HG03439 (cell line): ENCODE results near the gene SND1.

Experiments
- ATAC-seq: cut with Tn5 transposase; IDR thresholded peaks from one replicate; pipeline ENCODE4 v1.9.1; 2021; ENCODE audit warnings: mild to moderate bottlenecking, moderate library complexity; ENCODE audit not compliant: unreplicated experiment

SND1 gene

DNA sequence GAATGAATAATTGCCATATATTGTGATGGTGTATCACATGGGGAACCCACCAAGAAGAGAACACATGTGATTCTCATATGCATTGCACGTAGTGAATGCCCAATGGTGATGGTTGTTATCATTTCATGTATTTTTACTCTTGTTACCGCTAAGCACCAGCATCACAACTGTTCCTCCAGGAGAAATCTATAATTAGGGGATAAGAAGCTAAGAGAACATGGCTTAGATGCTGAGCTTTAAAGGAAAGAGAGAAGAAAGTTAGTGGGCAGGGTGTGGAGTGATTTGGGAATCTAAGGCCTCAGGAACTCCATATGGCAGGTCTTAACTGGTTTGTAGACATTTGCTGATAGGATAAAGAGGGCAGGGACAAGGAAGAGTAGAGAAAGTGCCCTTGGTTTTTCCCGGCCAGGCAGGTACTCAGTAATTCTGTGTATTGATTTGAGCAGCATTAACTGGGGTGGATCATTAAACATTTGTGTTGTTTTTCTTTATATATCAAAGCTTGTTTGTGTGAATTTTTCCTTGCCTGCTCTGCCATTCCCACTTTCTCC, 233.3 kb downstream of the SND1 start:
- no peak for ATAC-seq

DNA sequence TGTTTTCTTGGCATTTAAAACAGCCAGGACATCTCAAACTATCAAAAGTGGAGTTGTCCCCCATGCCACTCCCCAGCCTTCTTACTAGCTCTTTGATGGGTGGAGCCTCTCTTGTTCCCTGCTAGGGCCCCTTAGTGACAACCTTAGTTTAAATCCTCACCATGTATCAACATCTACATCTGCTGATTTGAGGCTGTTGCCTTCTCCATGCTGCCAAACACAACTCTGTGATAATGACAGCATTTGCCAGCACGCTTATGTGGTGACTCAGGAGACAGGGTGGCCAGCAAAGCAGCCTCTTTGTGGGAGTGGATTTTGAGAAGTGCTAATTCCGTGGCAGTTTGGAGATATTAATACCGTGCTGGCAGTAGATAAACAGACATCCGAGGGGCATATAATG, 233.8 kb downstream of the SND1 start:
- ATAC-seq = no peak

DNA sequence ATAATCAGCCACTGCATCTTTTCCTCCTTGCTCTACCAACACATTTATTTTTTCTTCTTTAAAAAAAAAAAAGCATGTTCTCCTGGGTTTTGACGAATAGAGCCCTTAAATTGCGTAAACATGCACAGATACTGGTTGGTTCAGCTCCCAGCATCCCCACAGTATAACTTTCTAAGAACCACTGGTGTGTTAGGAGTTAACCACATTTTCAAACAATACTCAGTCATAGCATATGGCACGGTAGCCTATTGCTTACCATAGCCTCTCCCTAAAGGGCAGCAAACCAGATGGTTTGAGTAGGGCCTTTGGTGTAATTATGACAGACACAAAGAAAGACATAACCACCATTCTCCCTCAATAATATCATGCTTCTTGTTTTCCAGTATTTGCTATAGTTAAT, 234.3 kb downstream of the SND1 start:
- ATAC-seq = no peak

DNA sequence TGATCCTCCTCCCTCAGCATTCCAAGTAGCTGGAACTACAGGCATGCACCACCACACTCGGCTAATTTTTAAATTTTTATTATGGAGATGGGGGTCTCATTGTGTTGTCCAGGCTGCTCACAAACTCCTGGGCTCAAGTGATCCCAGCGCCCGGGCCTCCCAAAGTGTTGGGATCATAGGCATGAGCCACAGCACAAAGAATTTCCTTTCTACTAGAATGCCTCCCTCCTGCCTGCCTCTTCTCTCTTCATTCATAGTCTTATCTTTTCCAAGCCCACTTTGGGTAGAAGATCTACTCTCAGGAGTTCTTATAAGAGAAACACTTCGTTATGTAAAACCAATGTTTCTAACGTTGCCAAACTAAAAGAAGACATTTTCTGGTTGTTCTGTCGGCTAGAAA, 235.1 kb downstream of the SND1 start:
- no peak for ATAC-seq

DNA sequence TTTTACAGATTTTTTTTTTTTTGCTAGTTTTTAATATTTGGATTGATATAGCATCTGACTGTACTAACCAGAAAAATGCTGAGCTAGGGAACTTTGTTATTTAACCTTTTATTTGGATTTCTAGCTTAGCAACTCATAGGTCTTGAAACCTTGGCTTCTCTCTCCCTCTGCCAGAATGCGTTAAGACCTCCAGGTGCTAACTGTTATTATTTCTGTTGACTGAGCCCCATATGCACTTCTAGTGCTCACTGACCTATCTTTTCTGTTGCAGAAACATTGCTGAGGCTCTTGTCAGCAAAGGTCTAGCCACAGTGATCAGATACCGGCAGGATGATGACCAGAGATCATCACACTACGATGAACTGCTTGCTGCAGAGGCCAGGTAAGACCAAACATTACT, 235.6 kb downstream of the SND1 start:
- no peak for ATAC-seq

DNA sequence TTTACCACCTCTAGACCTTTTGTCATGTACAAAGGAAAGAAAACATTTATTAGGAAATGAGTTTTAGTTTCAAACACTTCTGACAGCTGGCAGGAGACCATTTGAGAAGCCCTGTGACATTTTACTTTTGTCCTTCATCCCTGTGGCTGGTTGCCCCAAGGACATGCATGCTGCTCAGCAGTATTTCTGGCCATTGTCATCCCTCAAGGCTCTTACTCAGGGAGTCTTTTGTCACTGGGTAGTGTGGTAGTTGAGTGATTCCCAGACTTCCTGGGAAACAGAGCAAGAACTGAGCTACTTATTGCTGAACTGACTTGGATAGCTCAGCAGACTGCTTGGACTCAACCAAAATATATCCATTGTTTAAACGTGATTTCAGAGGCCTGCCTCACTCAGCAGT, 236.4 kb downstream of the SND1 start:
- ATAC-seq = no peak

DNA sequence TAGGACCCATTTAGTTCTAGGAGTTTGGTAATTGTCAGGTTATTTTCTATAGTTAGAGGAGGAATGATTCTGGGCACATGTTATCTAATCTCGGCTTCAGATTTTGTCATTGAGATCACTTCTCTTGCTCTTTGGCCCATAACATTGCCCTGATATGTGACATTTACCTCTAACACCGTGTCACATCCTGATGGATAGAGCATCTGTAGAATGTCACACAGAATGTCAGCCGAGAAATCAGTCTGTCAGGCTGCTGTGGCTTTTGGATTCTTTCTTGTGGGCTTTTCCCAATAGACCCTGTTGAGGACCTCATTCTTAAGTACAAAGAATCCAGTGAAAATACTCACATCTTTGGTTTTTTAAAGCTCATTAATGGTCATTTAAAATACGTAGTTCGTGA, 236.8 kb downstream of the SND1 start:
- no peak for ATAC-seq

DNA sequence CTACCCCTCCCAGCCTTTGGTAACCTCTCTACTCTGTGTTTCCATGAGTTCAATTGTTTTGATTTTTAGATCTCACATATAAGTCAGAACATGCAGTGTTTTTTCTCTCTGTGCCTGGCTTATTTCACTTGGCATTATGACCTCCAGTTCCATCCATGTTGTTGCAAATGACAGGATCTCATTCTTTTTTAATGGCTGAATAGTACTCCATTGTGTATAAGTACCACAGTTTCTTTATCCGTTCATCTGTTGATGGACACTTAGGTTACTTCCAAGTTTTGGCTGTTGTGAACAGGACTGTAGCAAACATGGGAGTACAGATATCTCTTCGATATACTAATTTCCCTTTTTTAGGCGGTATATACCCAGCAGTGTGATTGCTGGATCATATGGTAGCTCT, 237.7 kb downstream of the SND1 start:
- no peak for ATAC-seq

DNA sequence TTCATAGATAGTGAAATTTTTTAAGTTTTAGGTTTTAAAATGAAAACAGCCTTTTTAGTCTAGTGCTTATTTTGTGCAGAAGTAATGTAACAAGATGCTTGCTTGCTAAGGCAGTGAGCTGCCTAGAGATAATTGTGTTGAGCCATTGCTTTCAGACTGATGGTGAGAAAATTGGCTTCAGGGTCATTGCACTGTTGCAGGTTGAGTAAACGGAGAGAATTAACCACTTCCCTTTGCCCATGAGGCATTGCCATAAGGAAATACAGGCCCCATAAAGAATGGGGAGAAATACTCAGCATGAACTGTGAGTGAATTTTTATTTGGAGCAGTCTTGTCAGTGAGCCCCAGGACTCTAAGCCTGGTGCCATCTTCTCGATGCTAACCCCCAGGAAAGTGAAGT, 238.7 kb downstream of the SND1 start:
- ATAC-seq = no peak

DNA sequence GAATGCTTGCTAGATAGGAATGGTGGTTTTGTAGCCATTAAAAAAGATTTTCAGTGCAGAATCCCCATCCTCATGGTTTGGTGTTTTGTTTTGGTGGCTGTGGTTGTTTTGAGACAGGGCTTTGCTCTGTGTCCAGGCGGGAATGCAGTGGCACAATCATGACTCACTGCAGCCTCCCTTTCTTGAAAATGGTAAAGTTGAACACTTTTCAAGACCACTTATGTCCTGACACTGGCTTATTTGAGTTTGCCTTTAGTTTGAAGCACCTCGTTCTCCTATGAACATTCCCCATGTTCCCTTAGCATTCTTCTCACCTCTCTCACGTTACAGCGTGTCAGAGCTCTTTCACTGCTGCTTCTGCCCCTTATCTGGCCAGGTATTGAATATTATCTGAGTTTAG, 239.2 kb downstream of the SND1 start:
- ATAC-seq = no peak

DNA sequence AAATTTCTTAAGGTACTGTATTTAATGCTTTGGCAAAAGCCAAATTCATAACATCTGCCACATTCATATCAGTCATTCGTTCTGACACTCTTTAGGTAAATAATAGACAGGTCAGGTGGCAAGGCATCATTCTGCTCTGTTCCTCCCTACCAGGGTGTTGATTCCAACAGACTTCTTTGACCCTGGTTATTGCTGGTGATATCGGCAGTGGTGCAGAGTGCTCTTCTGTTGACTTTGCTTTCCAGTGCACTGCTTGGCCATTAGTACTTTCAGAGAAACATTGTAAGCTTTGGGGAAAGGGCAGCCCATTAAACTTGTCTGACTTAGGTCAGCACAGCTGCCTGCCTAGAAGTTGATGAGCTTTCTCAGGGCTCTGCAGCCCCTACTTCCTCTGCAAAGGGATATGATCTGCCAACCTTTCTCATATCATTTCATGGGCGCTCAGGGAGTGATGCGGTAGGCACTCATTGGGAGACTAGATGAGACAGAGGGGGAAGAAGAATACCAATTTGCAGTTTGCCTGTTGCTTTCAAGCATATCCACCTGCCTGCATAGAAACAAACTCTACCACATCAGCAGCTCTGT, 240.0 kb downstream of the SND1 start:
- ATAC-seq = no peak

DNA sequence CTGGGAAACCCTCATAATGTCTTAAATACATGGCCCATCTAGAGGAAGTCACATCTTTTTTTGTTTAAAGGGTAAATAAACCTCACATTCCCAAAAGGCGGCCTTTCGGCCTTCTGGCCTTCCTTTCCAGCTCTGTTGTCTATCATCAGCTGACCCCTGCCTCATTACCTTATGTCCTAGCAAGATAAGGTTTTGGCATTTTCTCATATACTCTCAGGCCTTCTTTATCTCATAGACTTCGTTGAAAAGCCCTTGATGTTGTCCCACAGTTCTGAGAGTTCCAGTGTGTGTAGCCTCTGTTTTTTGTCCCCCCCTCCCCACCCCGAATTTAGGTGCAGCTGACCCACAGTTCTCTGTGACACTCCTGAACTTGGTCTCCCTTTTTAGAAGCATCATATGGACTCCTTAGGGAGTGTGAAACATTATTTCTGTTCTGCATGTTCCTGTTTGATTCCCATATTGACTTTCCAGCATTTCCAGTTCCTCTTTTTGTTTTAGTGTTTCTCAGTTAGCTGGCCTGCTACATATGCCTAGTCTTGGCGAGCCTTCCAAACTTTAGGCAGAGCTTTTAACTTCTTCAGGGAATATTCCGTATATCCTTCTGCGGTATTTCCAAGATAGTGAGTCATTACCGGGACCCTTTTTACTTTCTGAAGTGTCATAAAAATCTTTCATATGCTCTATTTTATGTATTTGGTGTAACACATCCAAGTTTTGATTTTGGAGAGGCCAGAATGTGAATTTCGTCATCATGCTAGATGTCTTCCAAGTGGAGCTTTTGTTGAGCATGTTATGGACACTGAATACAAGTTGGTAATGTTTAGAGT, 240.7 kb downstream of the SND1 start:
- ATAC-seq = no peak

DNA sequence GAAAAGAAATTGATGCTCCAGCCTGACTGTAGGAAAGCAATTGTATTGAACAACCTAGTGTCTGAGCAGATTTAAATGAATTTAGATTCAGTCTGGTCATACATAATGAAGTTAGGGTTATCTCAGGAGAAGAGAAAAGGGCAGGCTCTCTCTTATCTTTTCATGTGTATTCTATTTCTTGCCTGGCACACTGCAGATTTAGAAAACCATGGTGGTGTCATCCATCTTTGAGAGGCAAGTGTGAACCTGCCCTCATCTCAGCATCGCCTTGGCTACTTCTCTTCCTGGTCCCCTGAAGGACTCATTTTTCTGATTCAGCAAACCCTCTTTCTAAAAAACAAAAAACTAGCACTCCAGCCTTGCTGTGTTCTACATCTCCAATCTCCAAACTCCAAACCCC, 241.6 kb downstream of the SND1 start:
- ATAC-seq = no peak

DNA sequence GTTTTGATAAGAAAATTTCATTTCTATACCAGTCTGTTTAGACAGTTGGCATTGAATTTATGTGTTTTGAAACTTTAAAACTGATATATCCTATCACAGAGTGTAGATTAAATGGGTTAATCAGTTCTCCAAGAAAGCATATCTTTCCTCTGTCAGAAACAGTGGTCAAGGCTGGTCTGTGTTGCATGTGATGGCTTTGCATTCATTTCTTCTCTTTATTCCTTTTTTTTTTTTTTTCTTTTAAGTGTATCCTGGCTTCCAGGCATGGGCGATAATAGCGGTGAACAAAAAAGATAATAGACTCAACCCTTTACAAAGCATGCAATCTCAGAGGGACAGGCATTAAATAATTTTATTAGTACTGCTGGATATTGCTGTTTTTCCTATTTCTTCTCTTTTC, 242.6 kb downstream of the SND1 start:
- ATAC-seq = no peak

DNA sequence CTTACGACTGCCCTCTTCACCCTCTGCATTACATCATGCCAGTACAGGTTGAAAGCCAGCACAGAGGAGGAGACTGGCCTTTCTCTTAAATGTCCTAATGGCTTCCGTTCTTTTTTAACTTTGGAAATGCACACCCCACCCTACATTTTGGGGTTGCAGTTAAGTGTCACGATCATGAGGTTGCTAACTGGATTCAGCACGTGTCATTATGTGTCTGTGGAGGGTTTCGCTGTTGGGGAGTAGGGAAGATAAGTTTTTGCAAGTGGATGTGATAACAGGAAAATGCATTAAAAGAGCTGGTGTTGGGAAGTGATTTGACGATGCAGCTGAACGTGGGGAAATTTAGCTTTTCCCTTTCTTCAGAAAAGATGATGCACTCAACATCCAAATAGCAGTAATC, 243.4 kb downstream of the SND1 start:
- no peak for ATAC-seq

DNA sequence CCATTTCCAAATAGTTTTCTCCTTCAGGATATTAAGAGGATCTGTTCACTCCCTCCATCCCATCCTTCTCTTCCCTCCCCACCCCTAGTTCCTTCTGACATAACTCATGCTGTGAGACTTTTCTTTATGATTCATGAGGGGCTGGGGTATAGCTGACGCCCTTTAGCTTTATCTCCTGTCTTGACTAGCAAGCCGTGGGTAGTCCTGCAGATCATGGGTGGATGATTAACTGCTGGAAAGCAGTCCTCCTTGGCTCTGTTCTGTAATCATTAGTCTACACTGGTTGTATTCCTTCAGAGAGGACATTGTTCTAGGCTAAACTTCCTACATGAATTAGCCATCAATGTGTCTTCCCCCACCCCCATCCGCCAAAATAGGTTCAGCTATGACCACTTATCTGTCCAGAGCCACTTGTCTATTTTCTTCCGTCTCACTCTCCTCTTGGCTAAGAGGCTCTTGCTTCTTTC, 243.9 kb downstream of the SND1 start:
- ATAC-seq = no peak

DNA sequence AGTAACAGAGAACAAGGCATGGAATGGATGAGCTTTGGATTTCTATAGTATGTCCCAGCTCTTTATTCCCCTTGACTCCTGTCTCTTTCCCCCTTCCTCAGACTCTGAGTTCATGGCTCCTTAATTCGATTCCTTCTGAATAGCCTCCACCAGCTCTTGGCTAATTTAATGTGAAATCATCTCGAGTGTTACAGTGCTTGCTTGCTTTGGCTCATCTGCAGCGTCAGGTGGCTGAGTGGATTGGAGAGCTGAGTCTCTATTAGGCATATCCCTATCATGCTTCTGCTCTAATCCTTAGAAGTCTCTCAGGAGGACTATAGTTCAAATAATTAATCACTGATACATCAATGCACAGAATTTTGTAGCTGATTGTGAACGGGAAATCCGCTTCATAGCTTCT, 244.7 kb downstream of the SND1 start:
- ATAC-seq = no peak

DNA sequence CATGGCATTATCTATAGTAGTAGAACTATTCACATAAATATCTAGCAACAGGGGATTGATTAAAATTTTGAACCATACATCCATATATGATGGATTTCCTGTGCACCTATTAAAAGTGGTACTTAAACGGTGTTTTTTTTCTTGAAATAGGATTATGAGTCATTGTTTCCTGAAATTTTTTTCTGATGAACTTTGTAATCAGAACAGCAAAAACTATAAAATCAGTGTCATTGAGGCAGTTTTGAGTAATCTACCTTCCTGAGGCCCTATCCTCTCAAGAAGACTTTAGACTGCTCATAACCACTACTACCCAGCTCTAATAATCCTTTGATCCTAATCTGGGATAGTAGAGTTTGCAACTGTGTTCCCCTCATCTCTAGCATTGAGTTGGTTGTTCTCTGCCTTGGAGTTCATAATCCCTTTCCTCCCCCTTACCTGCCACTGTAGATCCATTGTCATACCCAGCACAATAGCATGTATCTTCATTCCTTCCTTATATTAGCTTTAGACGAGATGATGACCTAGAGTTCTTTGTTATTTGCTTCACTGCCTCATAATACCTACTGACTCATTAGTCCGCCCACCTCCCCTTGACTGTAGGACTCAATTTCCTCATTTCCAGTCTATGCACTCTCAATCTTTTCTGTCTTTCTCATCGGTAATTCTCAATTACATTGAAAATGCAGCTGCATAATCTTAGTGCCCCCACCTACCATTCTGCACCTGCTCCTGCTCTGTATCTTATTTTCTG, 245.9 kb downstream of the SND1 start:
- no peak for ATAC-seq

DNA sequence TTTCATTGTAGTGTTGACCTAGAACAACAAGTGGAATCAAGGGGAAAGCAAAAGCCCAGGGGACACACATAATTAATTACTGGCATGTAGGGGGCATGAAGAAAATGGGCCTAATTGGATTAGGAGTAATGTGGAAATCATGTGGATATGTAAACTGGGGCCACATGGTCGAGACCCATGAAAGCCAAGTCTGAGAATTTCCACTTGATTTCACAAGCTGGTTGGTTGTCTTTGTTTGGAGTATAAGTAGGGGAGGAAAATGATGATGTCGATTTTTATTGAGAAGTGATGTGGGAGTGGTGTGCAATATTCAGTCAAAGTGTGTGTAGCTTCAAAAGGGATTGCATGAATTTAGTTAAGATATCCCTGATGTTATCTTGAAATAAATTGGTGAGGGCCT, 247.4 kb downstream of the SND1 start:
- no peak for ATAC-seq

DNA sequence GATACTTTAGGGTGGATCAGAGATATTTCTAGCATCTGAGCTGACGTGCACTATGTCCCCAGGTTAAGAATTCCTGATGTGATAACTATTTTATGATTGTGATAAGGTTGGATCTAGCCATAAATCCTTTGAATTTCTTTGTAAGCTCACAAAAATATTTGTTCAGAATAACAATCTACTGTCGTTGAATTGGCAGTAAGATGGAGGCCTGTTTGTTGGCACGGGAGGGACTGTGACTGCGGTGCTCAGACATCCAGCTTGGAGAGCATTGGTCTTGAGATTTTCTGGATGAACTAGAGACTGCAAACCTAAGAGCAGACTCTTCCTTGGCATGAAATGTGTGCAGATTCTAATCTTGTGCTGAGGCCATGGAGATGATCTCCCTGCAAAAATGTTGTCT, 248.1 kb downstream of the SND1 start:
- no peak for ATAC-seq

DNA sequence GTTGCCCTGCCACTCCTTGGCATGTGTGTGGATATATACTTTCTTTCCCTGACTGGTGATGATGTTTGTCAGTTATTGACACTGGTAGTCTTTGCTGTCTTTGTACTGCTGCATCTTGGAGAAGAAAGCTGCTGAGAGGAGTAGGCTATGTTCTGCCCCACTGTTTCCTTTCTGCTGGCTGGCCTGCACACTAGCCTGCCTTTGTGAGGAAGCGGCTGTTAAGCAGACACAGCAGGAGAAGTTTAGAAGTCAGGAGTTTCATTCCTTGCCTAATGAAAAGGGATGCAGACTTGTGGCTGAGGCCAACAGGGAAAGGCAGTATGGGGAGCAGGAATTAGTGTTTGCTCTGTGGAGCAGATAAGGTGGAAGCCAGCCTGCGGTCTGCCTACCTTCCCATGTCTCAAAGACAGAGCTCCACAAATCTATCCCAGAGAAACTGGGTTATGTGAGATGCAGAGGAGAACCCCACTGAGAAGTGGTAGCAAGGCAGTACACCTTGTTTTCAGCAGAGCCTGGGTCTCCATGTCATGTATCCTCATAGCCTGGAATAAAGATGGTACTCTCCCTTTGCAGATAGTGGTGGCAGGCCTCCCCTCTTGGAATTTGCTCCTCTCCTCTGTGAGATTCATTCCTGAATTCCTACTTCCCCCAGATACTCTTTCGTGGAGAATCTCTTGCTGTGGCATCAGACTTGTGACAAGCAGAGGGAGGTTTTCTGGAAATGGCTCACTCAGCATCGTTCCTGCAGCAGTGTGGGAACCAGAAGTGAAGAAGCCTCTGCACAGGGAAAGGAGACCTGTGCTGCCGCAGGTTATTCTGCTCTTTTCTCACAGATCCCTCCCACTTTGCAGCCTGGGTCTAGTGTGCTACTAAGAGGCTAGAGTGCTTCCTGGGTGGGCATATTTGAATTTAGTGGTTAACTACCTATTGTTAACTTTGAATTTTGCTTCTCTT, 249.0 kb downstream of the SND1 start:
- ATAC-seq = no peak
